Activated T-cell treated with anti-CD3 and anti-CD28 coated beads, Interleukin-2, amount 50 U/mL, for 4 hours (primary cell): ENCODE results near the gene STRIT1. TPM values are rescaled to one million over a fixed set of nuclear protein-coding genes. Genes with fewer than 3 reads are reported as not detected.

Source experiments
- ATAC-seq, 2 donors: fragments of 200-7000 bp; cut with Tn5 transposase; one replicate each; pipeline ENCODE4 v1.10.0; 2021
- DNase-seq: peaks from one replicate; pipeline ENCODE4 v3.0.0-alpha.2; 2020
- H3K27me3 Mint-ChIP-seq: one replicate; pipeline ENCODE4 v1.8.0; 2021; ENCODE audit warnings: low read depth, mixed read lengths
- H3K36me3 Mint-ChIP-seq: one replicate; pipeline ENCODE4 v1.8.0; 2022; ENCODE audit warnings: mixed read lengths; ENCODE audit not compliant: insufficient read depth
- H3K4me1 Mint-ChIP-seq: one replicate; pipeline ENCODE4 v1.8.0; 2021; ENCODE audit warnings: low read depth, mixed read lengths
- H3K4me3 Mint-ChIP-seq: one replicate; pipeline ENCODE4 v1.8.0; 2021; ENCODE audit warnings: mild to moderate bottlenecking, moderate library complexity, mixed read lengths
- H3K9me3 Mint-ChIP-seq: one replicate; pipeline ENCODE4 v1.8.0; 2021; ENCODE audit warnings: mixed read lengths
- total RNA-seq, 3 donors: library from RNA; stranded (reverse); gene quantifications; one replicate each; pipeline ENCODE4 v1.2.1, GENCODE V29; 2021

The STRIT1 gene
- total RNA-seq, 3 donors from 2014 or later: not detected

DNA sequence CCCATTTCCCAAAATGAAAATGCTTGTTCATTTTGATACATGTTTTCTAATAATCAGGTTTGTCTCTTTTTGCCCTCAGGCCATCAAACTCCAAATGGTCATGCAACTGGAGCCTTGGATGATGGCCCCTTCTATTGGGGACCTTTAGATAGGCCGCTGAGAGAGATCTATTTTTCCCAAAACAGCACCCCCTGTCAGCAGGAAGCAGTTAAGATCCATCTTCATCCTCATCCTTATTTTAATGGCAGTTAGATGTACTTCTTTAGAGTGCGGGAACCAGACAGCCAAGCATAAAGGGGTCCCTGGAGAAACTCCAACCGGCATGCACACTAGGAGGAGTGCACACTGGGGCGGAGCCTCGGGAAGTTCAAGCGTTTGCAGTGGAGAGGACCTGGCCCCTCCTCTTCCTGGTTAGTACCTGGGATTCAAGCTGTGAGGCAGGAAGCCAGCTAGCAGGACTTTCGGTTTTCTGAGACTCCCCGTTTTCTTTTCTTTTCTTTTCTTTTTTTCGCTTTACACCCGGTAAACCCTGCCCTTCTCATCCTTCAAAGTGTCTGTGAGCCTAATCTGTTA, 31.9 kb upstream of the STRIT1 start:
- H3K9me3 Mint-ChIP-seq: no peaks in the 10 kb centered on the region
- no peaks in the 10 kb centered on the region for H3K36me3 Mint-ChIP-seq
- H3K4me1 Mint-ChIP-seq: no peaks in the 10 kb centered on the region
- H3K27me3 Mint-ChIP-seq: no peaks in the 10 kb centered on the region
- ATAC-seq (no peak), DNase-seq (no peak)
- no peak overlapping the region for H3K4me3 Mint-ChIP-seq

DNA sequence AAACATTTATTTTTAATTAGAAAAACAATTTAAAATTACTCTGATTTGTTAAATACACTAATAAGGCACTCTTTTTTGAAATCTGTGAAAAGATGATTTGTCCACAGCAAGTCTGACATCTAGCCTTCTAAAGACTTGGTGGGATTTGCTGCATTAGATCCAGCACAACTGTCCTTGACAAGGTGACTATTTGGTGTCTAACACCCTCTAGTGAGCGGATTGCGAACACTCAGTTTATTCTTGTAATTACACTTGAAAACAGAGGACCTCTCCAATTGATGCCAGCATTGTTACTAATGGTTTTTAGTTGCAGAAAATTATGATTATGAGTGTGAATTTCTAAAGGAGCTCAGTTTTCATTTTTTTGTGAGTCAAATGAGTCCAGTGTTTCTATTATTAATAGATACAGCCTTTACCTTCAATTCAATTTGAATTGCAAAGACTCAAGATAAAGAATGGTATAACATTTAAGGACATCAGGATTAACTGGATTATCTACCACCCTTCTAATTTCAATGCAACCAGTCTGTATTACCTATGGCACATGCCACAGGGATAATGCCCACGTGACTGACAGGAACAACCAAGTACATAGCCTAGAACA, 29.7 kb upstream of the STRIT1 start:
- Mint-ChIP-seq H3K36me3 (no peaks in the 10 kb centered on the region), H3K27me3 (no peaks in the 10 kb centered on the region), H3K4me3 (no peak overlapping the region), H3K4me1 (no peaks in the 10 kb centered on the region), H3K9me3 (no peaks in the 10 kb centered on the region)
- ATAC-seq (no peak), DNase-seq (no peak)

DNA sequence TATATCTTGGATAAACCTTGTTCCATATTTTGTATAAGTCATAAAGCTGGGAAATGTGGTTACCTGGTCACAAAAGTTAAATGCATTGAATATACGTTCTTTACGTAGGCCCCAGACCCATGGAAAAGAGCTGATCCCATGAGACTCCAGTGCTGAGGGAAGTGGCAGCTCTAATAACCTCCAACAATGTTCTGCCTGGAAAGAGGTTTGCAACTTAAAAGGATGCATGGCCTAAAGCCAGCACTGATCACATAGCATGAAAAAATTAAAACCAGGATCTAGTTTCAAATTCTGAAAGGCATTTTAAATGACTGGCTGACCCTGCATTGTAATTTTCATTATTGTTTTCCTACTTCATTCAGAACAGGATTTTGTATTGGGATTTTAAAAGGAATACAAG, 27.9 kb upstream of the STRIT1 start:
- no peaks in the 10 kb centered on the region for H3K27me3 Mint-ChIP-seq
- no peaks in the 10 kb centered on the region for H3K9me3 Mint-ChIP-seq
- DNase-seq (no peak), ATAC-seq (no peak)
- H3K36me3 Mint-ChIP-seq: no peaks in the 10 kb centered on the region
- no peak overlapping the region for H3K4me3 Mint-ChIP-seq
- H3K4me1 Mint-ChIP-seq: no peaks in the 10 kb centered on the region

DNA sequence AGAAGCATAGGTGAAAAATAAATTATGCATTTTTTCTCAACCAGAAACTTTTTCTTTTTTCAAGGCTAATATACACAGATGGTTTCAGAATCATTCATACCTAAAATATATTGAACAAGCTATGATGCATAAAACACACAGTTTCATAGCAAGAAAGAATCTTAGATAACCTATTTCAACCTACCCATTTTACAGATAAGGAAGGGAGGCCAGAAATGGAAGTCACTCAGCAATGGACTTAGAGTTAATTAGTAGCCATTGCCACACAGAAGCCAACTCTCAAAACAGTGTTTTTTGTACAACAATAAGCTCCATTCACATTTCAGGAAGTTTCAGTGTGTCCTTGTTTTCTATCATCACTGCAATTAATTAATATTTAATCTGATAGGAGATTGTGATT, 27.5 kb upstream of the STRIT1 start:
- Mint-ChIP-seq H3K4me1 (no peaks in the 10 kb centered on the region), H3K27me3 (no peaks in the 10 kb centered on the region), H3K4me3 (no peak overlapping the region), H3K9me3 (no peaks in the 10 kb centered on the region), H3K36me3 (no peaks in the 10 kb centered on the region)
- DNase-seq: no peak
- ATAC-seq: no peak

DNA sequence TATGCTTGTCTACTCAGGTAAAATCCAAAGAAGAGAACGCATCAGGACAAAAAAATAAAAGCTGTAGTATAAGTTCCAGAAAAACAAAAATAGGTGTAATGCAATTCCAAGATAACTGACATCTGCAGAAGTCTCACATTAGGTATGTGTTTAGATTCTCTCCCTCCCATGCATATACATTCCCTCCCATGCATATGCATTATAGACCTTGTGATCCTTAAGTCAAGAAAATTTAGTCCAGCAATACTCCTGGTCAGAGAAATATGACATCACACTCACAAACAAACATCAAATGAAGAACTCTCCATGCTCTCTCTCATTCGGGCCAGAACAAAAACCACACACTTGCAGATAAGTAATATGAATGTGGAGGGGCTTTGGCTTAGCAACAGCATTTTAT, 25.3 kb upstream of the STRIT1 start:
- no peaks in the 10 kb centered on the region for H3K9me3 Mint-ChIP-seq
- ATAC-seq: no peak

DNA sequence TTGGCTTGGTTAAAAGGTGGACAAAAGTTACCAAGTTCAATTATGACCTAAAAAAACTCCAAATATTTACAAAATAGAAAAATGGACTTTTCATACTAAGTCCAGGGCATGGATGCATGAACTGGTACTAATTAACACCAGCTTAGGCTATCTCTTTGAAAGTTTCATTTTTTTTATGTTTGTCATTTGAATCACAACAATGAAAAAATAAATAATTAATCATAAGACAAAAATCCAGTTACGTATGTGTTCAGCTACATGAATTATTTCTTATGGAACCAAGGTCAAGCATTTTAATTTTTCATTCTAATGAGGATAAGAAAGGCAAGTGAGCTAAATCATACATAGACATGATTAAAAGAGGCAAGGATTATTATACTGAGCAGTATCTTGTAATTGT, 23.7 kb upstream of the STRIT1 start:
- Mint-ChIP-seq H3K4me1 (no peaks in the 10 kb centered on the region), H3K36me3 (no peaks in the 10 kb centered on the region), H3K27me3 (no peaks in the 10 kb centered on the region), H3K9me3 (no peaks in the 10 kb centered on the region), H3K4me3 (no peak overlapping the region)
- DNase-seq: no peak
- no peak for ATAC-seq

More for the DNA sequence above, 25.3 kb upstream of the STRIT1 start:
- no peak for DNase-seq
- Mint-ChIP-seq H3K36me3 (no peaks in the 10 kb centered on the region), H3K4me3 (no peak overlapping the region), H3K27me3 (no peaks in the 10 kb centered on the region), H3K4me1 (no peaks in the 10 kb centered on the region)

DNA sequence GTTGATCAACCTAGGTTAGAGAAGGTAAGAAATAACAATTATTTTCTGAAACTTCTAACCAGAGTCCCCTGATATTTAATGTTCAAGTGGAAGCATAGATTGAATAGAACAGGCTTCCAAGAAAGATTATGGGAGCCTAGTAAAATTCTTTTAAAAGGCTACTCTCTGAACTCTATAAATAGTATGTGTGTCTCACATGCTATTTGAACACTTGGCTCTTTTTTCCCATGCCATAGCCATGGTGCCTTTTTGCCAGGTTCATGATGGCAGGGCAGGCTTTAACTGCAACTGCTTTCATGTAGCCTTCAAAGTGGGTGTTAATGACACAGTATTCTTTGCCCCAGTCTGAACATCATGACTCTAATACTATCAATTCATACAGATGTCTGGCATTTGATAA, 22.9 kb upstream of the STRIT1 start:
- H3K9me3 Mint-ChIP-seq: no peaks in the 10 kb centered on the region
- no peaks in the 10 kb centered on the region for H3K27me3 Mint-ChIP-seq
- ATAC-seq (no peak), DNase-seq (no peak)
- H3K36me3 Mint-ChIP-seq: no peaks in the 10 kb centered on the region
- H3K4me1 Mint-ChIP-seq: no peaks in the 10 kb centered on the region
- H3K4me3 Mint-ChIP-seq: no peak overlapping the region

DNA sequence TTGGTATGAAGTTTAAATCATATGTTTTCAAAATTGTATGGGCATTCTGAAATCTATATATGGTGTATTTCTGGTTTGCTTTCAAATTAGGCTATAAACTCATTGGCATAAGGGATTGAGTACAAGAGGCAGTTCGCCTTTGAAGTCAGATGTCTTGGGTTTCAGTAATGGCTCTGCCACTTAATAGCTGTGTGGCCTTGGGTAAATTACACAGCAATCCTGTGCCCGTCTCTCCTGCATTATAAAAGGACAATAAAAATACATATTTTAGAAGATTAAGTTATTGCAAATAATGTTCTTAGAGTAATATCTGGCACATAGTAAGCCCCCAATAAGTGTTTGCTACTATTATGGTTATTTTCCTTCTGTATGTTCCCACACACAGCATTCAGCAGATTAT, 20.4 kb upstream of the STRIT1 start:
- Mint-ChIP-seq H3K4me1 (no peaks in the 10 kb centered on the region), H3K4me3 (no peak overlapping the region), H3K27me3 (no peaks in the 10 kb centered on the region), H3K9me3 (no peaks in the 10 kb centered on the region), H3K36me3 (no peaks in the 10 kb centered on the region)
- DNase-seq (no peak), ATAC-seq (no peak)

DNA sequence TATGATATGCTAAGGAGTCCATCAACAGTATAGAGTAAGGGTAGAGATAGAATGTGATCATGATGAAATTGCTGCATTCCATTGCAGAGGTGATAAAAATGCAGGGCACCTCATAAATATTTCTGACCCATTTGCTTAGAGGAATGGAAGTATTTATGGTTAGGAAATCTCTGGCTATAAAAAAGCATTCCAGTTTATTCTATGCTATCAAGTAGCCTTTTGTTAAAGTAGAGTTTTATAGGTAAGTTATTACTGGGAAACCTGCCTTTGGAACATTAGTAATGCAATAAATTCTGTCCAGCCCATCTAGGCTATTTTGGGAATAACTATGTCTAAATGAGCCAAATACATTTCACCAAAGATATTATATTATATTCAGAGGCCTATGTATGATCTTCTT, 19.8 kb upstream of the STRIT1 start:
- Mint-ChIP-seq H3K36me3 (no peaks in the 10 kb centered on the region), H3K4me1 (no peaks in the 10 kb centered on the region), H3K9me3 (no peaks in the 10 kb centered on the region), H3K27me3 (no peaks in the 10 kb centered on the region), H3K4me3 (no peak overlapping the region)
- no peak for DNase-seq
- no peak for ATAC-seq

DNA sequence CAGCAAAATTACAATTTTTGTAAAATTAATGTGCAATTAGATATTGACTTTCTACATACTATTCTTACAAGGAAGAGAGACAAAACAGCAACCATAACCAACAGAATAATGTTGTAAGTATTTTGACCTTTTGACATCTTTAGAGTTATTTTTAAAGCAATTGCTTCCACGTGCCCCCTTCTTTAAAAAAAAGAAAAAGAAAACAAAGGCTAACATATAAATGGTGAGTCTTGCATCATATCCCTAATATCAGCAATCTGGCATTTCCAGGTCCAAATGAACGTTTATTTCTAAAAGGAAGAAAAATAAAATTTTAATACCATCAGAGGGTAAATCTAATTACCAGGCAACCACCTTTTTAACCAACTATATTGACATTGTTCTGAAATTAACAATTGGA, 19.3 kb upstream of the STRIT1 start:
- H3K4me3 Mint-ChIP-seq: no peak overlapping the region
- ATAC-seq (no peak), DNase-seq (no peak)
- H3K4me1 Mint-ChIP-seq: no peaks in the 10 kb centered on the region
- no peaks in the 10 kb centered on the region for H3K27me3 Mint-ChIP-seq
- no peaks in the 10 kb centered on the region for H3K9me3 Mint-ChIP-seq
- H3K36me3 Mint-ChIP-seq: no peaks in the 10 kb centered on the region

DNA sequence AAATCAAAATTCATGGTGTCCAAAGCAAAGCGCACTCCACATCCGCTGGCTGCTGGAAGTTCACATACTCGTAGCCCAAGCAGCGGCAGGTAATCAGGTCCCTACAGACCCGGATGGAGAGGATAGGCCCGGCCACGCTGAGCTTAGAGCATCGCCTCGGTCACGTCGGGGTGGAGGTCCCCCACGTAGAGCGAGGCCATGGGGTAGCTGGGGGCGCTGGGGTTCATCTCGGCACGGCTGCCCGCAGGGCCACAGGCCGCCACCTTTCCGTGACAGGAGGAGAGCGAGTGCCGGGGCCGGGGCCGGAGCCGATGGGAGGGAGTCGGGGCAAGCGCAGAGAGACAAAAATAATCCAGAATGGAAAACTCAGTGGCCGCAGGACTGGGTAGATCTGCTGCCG, 16.1 kb upstream of the STRIT1 start:
- Mint-ChIP-seq H3K36me3 (no peaks in the 10 kb centered on the region), H3K4me3 (no peak overlapping the region), H3K27me3 (no peaks in the 10 kb centered on the region), H3K9me3 (no peaks in the 10 kb centered on the region), H3K4me1 (no peaks in the 10 kb centered on the region)
- ATAC-seq (no peak), DNase-seq (no peak)

DNA sequence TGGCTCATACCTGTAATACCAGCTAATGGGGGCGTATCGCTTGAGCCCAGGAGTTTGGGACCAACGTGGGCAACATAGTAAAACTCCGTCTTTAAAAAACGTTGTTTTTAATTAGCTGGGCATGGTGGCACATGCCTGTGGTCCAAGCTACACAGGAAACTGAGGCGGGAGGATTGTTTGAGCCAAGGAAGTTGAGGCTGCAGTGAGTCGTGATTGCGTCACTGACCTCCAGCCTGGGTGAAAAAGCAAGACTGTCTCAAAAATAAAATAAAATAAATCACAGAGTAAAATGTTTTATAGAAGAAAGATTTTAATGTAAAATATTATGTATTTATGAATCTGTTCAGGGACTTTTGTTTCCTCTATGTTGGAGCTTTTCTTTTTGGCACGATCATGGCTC, 15.3 kb upstream of the STRIT1 start:
- Mint-ChIP-seq H3K4me3 (no peak overlapping the region), H3K36me3 (no peaks in the 10 kb centered on the region), H3K4me1 (no peaks in the 10 kb centered on the region), H3K9me3 (no peaks in the 10 kb centered on the region), H3K27me3 (no peaks in the 10 kb centered on the region)
- DNase-seq (no peak), ATAC-seq (no peak)

DNA sequence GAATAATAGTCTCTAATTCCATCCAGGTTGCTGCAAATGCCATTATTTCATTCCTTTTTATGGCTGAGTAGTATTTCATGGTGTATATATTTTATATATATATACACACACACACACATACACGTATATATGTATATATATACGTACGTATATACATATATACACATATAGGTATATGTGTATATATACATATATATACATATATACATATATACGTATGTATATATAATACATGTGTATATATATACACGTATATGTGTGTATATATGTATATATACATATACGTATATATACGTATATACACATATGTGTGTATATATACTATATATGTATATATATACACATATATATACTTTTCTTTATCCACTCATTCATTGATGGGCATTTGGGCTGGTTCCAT, 13.7 kb upstream of the STRIT1 start:
- Mint-ChIP-seq H3K36me3 (no peaks in the 10 kb centered on the region), H3K4me3 (no peak overlapping the region), H3K9me3 (no peaks in the 10 kb centered on the region), H3K27me3 (no peaks in the 10 kb centered on the region), H3K4me1 (no peaks in the 10 kb centered on the region)
- DNase-seq: no peak
- ATAC-seq: no peak

DNA sequence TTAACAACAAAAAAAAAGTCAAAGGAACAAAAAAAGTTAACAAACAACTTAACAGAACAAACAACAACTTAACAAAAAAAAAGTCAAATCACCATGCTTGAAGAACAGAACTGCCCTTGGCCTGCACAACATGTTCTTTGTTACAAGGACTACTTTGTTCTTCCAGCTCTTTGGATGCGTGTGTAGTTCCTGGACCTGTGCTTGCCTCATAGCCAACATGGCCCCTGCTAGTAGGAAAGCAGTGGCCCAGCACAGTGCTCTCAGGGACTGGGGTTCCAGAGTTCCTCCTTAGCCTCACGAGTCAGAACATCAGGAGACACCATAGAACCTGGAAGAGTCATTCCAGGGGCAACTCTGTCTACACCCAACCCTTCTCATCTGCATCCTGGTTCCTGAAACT, 10.9 kb upstream of the STRIT1 start:
- DNase-seq (no peak), ATAC-seq (no peak)
- peaks cover 4% of the 10 kb centered on the region for H3K9me3 Mint-ChIP-seq
- H3K27me3 Mint-ChIP-seq: peaks cover 2% of the 10 kb centered on the region
- H3K4me1 Mint-ChIP-seq: no peaks in the 10 kb centered on the region
- no peak overlapping the region for H3K4me3 Mint-ChIP-seq
- H3K36me3 Mint-ChIP-seq: no peaks in the 10 kb centered on the region

DNA sequence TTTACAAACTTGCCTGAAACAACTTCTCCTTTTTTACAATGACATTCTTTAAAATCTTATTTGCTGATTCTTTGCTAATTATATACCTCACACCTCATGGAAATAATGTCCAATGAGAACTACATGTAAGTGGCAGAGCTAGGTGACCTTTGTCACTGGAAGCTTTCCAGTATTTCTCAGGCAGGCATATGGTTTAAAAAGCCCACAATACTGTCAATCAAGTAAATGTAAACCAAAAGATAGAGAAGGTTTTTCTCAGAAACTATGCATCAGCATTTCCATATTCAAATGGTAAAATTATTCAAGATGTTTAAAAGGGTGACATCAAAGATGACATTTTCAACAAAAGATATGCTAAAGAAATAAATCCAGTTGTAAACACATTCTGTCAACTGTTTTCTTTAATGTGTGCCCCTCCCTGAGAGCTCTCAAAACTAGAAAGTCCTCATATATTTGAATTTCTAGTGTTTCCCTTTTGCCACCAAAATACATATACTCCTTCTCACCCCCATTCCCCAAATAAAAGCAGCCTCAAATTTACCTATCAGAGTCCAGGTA, 10.1 kb upstream of the STRIT1 start:
- Mint-ChIP-seq H3K4me1 (no peaks in the 10 kb centered on the region), H3K9me3 (peaks cover 4% of the 10 kb centered on the region), H3K27me3 (peaks cover 2% of the 10 kb centered on the region), H3K4me3 (no peak overlapping the region), H3K36me3 (no peaks in the 10 kb centered on the region)
- DNase-seq (no peak), ATAC-seq (no peak)
